Activated CD8-positive, alpha-beta T cell treated with anti-CD3 and anti-CD28 coated beads, Interleukin-2, amount 10 ng/mL, durations not matched to agents 7 days and 5 days (primary cell): ENCODE data around the gene TOX2. TPM values are rescaled to one million over a fixed set of nuclear protein-coding genes. Genes with fewer than 3 reads are reported as not detected.
A peak's percentile ranks its signal among the peaks of the same experiment; 100 is the strongest.

Source experiments
- ATAC-seq: fragments of 150-1000 bp; cut with Tn5 transposase; one replicate; pipeline ENCODE4 v1.10.0; 2021; ENCODE audit warnings: moderate library complexity
- CTCF ChIA-PET: fragments of 350-600 bp; sonication (Branson Sonifier 250); formaldehyde crosslinking; loops from one replicate; lab custom pipeline; 2021; ENCODE audit warnings: antibody characterized with exemption; lab: Charles Lee
- POLR2A ChIA-PET: fragments of 350-600 bp; sonication (Branson Sonifier 250); formaldehyde crosslinking; loops from one replicate; lab custom pipeline; 2021; ENCODE audit warnings: antibody characterized with exemption; lab: Charles Lee
- DNase-seq: peaks from one replicate; pipeline ENCODE4 v3.0.0-alpha.2; 2020
- H3K27ac Mint-ChIP-seq: one replicate; pipeline ENCODE4 v1.8.0; 2021; ENCODE audit warnings: mild to moderate bottlenecking, mixed read lengths
- H3K27me3 Mint-ChIP-seq: one replicate; pipeline ENCODE4 v1.8.0; 2021; ENCODE audit warnings: low read depth, mixed read lengths
- H3K36me3 Mint-ChIP-seq: one replicate; pipeline ENCODE4 v1.8.0; 2021; ENCODE audit warnings: low read depth, mixed read lengths
- H3K4me1 Mint-ChIP-seq: one replicate; pipeline ENCODE4 v1.8.0; 2021; ENCODE audit warnings: low read depth, mixed read lengths
- H3K4me3 Mint-ChIP-seq: one replicate; pipeline ENCODE4 v1.8.0; 2021; ENCODE audit warnings: mild to moderate bottlenecking, mixed read lengths
- H3K9me3 Mint-ChIP-seq: one replicate; pipeline ENCODE4 v1.8.0; 2022; ENCODE audit warnings: mixed read lengths; ENCODE audit not compliant: insufficient read depth
- total RNA-seq, 2 experiments: library from RNA; stranded (reverse); gene quantifications; one replicate each; pipeline ENCODE4 v1.2.3, GENCODE V29; 2021

TOX2 gene
- total RNA-seq, 2 experiments from 2014 or later: 0.31 to 0.61 TPM

DNA sequence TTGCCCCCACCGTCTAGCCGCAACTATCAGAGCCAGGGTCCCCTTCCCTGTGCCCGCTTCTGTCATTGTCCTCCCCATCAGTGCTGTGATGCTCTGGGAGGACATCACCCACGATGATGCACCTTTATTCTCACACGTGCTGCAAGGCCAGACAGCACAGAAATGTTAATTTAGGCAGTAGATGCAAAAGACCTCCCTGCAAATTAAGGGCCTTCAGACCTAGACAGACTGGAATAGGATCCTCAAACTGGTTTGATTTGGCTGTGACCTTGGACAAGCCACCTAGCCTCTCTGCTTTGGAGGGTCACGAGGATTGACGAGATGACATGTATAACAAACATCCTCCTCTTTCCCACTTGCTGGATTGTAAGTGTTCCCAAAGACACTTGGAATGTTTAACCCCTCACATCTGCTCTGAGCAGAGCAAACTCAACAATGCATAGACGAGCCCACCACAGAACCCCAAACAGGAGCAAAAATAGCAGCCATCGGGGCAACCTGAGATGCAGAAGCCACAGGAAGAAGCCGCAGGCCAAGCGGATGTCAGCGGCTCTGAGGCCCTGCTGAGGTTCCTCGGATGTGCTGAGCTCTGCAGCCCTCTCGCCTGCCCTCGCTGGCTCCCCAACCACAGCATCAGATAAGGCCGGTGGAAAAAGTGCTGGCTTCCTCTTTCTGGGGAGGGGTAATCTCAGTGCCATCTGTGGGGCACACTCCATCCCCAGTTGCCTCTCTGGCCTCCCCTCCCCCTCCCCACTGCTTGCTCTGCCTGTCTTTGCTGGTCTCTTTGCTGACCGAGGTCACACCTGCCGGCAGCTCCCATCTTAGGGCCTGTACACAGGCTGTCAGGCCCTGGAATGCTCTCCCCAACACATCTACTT, 35.3 kb downstream of the TOX2 start:
- POLR2A ChIA-PET: no interaction called here
- Mint-ChIP-seq H3K9me3 (no peaks in the 10 kb centered on the region), H3K4me1 (peaks cover 77% of the 10 kb centered on the region), H3K27me3 (peaks cover 58% of the 10 kb centered on the region), H3K36me3 (no peaks in the 10 kb centered on the region), H3K4me3 (peak overlapping the region; percentile 36), H3K27ac (peak overlapping the region; percentile 21)
- CTCF ChIA-PET: interaction anchor here (1.0 to 1.7 kb wide), 2 partner anchors 200 to 501 kb away, joined by 3 read pairs; no protein-coding TSS in a partner anchor
- DNase-seq (peak; percentile 93), ATAC-seq (peak; percentile 89)

DNA sequence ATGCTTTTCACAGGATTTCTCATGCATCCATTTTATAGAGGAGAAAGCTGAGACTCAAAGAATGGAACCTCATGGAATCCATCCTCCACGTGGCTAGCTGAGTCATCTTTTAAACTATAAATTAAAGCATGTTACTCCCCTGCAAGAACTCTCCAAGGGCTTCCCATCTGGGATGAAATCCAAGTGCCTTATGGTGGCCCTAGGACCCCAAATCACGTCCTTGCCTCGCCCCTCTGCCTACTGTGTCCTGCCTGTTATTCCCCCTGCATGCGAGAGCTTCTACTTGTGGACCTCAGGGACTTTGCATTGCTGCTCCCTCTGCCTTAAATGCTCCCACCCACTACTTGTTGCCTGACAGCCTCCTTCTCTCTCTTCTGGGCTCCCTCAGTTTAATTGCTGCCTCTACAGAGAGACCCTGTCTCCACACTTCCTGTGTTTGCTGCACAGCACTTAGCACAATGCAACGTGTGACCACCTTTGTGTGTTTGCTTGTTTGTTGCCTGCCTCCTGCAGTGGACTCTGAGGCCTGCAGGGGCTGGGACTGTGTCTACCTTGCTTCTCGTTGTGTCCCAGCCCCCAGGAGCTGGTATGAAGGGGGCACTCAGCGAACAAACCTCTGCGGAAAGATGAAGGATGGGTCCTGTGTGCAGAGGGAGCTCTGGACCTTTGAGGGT, 39.4 kb downstream of the TOX2 start:
- ChIA-PET POLR2A (no interaction called here), CTCF (interaction anchor here (0.8 to 2.1 kb wide), 3 partner anchors 12 to 203 kb away, joined by 3 to 8 read pairs (median 6); no protein-coding TSS in a partner anchor)
- Mint-ChIP-seq H3K27me3 (peaks cover 45% of the 10 kb centered on the region), H3K36me3 (peaks cover 16% of the 10 kb centered on the region), H3K27ac (no peak overlapping the region), H3K4me1 (peaks cover 73% of the 10 kb centered on the region), H3K9me3 (peaks cover 17% of the 10 kb centered on the region), H3K4me3 (no peak overlapping the region)
- no peak for ATAC-seq
- DNase-seq: no peak

DNA sequence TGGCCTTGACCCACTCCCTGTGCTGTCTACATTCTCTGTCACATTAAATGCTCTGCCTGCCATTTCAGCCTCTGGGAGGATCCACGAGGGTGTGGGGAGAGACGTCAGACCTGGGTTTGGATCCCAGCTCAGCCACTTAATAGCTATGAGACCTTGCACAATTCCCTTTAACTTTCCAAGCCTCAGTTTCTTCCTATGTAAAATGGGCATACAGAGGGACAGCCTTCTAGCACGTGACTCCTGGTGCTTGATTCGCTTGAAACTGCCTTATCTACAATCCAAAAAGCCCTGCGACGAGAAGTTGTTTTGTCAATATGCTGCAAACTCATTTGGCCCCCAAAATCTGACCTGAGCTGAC, 40.0 kb downstream of the TOX2 start:
- Mint-ChIP-seq H3K4me1 (peaks cover 73% of the 10 kb centered on the region), H3K27me3 (peaks cover 44% of the 10 kb centered on the region), H3K4me3 (no peak overlapping the region), H3K36me3 (peaks cover 16% of the 10 kb centered on the region), H3K27ac (no peak overlapping the region), H3K9me3 (peaks cover 17% of the 10 kb centered on the region)
- ChIA-PET CTCF (interaction anchor here (0.6 to 2.1 kb wide), 4 partner anchors 11 to 498 kb away, joined by 3 to 8 read pairs (median 4); no protein-coding TSS in a partner anchor), POLR2A (no interaction called here)
- no peak for DNase-seq
- ATAC-seq: no peak

DNA sequence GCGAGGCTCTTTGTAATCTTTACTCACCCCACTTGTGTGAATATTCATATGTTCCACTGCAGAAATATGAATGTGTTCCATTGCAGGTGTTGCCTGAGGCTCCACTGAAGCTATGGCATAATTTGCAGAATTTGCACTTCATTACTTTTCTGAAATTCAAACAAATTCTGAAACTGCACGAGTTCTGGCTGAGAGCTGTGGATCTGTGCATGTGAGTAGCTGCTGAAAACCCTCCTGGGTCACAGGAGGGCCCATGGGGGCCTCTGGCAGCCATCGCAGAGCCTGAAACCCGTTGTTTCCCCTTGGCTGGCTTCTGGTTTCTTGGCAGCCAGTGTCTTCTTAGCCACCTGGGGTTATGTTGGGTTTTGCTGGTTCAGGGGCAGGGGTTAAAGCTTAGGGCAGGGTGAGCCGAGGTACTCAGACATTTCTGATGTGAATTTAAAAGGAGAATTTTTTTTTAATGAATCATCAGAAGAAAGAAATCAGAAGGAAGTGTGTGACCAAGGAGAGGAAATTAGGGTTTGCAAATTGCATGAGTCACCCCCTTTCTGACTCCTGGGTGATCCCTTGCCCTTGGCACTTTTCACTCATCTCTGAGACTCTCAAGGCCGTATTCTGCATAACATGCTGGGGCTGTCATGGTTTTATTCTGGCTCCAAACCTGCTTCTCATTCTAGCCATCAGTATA, 40.6 kb downstream of the TOX2 start:
- DNase-seq: peak; percentile 61
- ATAC-seq: peak; percentile 82
- H3K27ac Mint-ChIP-seq: peak overlapping the region; percentile 0
- CTCF ChIA-PET: interaction anchor here (0.6 to 2.1 kb wide), 4 partner anchors 11 to 499 kb away, joined by 3 to 8 read pairs (median 4); no protein-coding TSS in a partner anchor
- peak overlapping the region; percentile 9 for H3K4me3 Mint-ChIP-seq
- POLR2A ChIA-PET: no interaction called here
- peaks cover 17% of the 10 kb centered on the region for H3K9me3 Mint-ChIP-seq
- H3K4me1 Mint-ChIP-seq: peaks cover 72% of the 10 kb centered on the region
- H3K36me3 Mint-ChIP-seq: peaks cover 16% of the 10 kb centered on the region
- H3K27me3 Mint-ChIP-seq: peaks cover 45% of the 10 kb centered on the region

DNA sequence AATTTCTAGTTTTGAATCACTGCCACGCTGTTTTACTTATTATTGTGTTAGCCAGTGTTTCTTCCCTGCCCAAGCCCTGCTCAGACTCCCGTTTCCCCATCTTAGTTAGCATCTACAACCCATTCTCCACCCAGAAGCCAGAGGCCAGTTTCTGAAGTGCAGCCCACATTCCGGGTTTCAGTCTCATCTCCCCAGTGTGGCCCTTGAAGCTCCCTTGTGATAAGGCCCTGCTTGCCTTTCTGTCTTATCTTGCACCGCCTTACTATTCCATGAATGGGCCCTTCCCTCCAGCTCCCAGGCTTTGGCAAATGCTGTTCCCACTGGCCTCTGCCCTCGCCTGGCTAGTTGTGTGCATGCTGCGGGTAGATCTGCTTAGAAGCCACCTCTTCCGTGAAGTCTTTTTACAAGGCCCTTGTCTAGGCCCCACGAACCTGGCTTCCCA, 41.1 kb downstream of the TOX2 start:
- no peak overlapping the region for H3K4me3 Mint-ChIP-seq
- peak; percentile 16 for ATAC-seq

DNA sequence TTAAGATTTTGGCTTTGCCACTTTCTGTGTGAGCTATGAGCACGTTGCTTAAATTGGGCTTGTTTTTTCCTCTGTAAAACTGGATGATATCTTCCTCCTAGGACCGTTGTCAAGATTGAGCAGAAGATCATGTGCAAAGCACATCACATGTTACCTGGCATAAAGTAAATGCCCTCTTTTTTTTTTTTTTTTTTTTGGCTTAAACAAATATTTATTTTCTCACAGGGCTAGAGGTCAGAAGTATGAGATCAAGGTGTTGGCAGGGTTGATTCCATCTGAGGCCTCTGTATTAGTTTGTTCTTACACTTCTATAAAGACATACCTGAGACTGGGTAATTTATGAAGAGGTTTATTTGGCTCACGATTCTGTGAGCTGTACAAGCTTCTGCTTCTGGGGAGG, 42.7 kb downstream of the TOX2 start:
- ATAC-seq: no peak
- ChIA-PET POLR2A (no interaction called here), CTCF (no interaction called here)
- H3K27ac Mint-ChIP-seq: no peak overlapping the region
- peaks cover 17% of the 10 kb centered on the region for H3K9me3 Mint-ChIP-seq
- no peak overlapping the region for H3K4me3 Mint-ChIP-seq
- H3K4me1 Mint-ChIP-seq: peaks cover 56% of the 10 kb centered on the region
- peaks cover 16% of the 10 kb centered on the region for H3K36me3 Mint-ChIP-seq
- no peak for DNase-seq
- H3K27me3 Mint-ChIP-seq: peaks cover 57% of the 10 kb centered on the region

More for the DNA sequence above, 41.1 kb downstream of the TOX2 start:
- peak overlapping the region; percentile 0 for H3K27ac Mint-ChIP-seq
- peaks cover 17% of the 10 kb centered on the region for H3K9me3 Mint-ChIP-seq
- no peak for DNase-seq
- peaks cover 16% of the 10 kb centered on the region for H3K36me3 Mint-ChIP-seq
- H3K27me3 Mint-ChIP-seq: peaks cover 48% of the 10 kb centered on the region
- ChIA-PET CTCF (interaction anchor here (1.1 to 2.1 kb wide), 3 partner anchors 14 to 205 kb away, joined by 5 to 8 read pairs (median 6); no protein-coding TSS in a partner anchor), POLR2A (no interaction called here)
- peaks cover 66% of the 10 kb centered on the region for H3K4me1 Mint-ChIP-seq

DNA sequence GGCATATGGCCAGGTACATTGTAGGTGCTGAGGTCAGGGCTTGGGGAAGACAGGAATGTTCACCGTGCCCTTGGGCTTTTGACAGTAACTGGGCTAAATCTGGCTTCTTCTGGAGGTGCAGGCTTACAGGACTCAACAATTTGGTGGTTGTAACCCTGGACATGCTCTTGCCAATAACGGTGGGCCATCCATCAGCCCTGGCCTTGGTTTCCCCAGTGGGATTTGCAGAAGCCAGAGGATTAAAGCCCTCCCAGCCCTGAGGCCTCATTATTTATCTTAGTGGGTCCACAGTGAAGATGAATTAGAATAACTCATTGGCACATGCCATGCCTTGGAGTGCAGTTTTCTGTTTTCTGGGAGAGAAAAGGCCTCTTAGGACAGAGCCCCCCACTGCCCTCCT, 44.0 kb downstream of the TOX2 start:
- peaks cover 50% of the 10 kb centered on the region for H3K27me3 Mint-ChIP-seq
- peaks cover 48% of the 10 kb centered on the region for H3K4me1 Mint-ChIP-seq
- DNase-seq: no peak
- CTCF ChIA-PET: interaction anchor here (0.9 kb wide), 1 partner anchor 128 kb away, joined by 3 read pairs; no protein-coding TSS in a partner anchor
- no peak overlapping the region for H3K27ac Mint-ChIP-seq
- POLR2A ChIA-PET: no interaction called here
- H3K9me3 Mint-ChIP-seq: peaks cover 17% of the 10 kb centered on the region
- H3K4me3 Mint-ChIP-seq: no peak overlapping the region
- ATAC-seq: no peak
- H3K36me3 Mint-ChIP-seq: peaks cover 16% of the 10 kb centered on the region

DNA sequence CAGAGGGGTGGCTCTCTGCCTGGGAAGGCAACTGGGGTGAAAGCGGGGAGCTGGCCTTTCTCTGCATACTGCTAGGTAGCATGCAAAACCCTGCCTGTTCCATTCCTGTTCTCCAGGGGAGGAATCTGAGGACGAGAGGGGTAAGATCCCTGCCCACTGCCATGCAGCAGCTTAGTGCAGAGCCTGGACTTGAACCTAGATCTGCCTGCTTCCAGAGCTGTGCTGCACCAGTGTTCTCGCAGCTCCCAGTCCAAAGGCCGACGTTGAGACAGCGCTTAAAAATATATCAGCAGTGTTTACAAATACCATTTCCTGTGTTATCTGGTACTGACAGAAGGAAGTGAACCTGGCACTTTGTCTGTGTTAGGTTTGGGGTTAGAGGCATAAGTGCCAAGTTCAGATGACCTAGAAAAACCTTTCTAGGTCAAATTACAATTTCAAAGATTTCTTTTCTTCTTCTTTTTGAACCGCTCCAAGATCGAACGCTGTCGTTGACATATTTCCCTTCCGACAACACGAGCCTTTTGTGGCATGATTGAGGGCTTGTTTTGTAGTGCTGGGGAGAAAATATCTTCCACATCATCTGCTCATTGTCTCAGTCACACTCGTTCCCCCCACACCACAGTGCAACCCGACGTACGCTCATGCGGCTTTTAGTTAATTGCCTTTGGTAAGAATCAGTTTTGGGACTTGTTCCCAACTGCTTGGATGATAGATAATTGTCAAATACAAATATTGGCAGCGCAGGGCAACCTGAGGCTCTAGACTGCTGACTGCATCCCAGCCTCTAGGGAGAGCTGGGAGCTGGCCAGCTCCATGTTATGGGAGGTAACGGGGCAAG, 44.6 kb downstream of the TOX2 start:
- ChIA-PET POLR2A (interaction anchor here (1.0 kb wide), 1 partner anchor 208 kb away, joined by 3 read pairs; no protein-coding TSS in a partner anchor), CTCF (interaction anchor here (0.9 kb wide), 1 partner anchor 128 kb away, joined by 3 read pairs; no protein-coding TSS in a partner anchor)
- ATAC-seq (peak; percentile 13), DNase-seq (no peak)
- H3K36me3 Mint-ChIP-seq: peaks cover 16% of the 10 kb centered on the region
- H3K4me1 Mint-ChIP-seq: peaks cover 47% of the 10 kb centered on the region
- peaks cover 47% of the 10 kb centered on the region for H3K27me3 Mint-ChIP-seq
- peaks cover 17% of the 10 kb centered on the region for H3K9me3 Mint-ChIP-seq
- peak overlapping the region; percentile 5 for H3K27ac Mint-ChIP-seq
- H3K4me3 Mint-ChIP-seq: peak overlapping the region; percentile 6

DNA sequence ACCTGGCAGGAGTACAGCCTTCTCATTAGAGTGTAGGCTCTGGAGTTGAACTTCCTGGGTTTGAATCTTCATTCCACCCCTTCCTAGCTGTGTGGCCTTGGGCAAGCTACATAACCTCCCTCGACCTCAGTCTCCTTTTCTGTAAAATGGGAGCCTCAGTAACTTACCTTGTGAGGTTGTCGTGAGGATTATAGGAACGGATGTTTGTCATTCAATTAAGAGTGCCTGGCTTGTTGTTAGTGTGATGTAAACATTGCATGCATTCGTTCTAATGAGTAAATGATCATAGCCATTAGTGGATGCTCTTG, 45.2 kb downstream of the TOX2 start:
- H3K27ac Mint-ChIP-seq: peak overlapping the region; percentile 5
- no peak overlapping the region for H3K4me3 Mint-ChIP-seq
- peaks cover 46% of the 10 kb centered on the region for H3K4me1 Mint-ChIP-seq
- DNase-seq (no peak), ATAC-seq (no peak)
- ChIA-PET CTCF (no interaction called here), POLR2A (interaction anchor here (1.0 kb wide), 1 partner anchor 209 kb away, joined by 3 read pairs; no protein-coding TSS in a partner anchor)
- H3K9me3 Mint-ChIP-seq: peaks cover 17% of the 10 kb centered on the region
- H3K27me3 Mint-ChIP-seq: peaks cover 49% of the 10 kb centered on the region
- H3K36me3 Mint-ChIP-seq: peaks cover 16% of the 10 kb centered on the region

DNA sequence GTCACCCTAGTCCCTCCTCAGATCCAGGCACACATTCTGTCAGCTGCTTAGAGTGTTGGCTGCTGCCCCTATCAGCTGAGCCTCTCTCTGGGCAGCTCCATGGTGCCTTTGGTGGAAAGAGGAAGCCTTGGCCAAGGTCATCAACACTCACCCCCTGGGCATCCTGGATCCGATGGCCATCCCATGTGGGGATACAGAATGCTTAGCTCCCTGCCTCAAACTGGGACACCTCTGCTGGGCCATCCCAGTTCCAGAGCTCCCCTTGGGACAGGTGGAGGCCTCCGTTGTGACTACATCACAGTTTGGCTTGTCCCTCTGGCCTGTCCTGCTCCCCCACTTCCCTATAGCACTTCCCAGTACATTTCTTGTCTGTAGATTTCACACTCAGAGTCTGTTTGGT, 45.6 kb downstream of the TOX2 start:
- POLR2A ChIA-PET: interaction anchor here (1.0 kb wide), 1 partner anchor 209 kb away, joined by 3 read pairs; no protein-coding TSS in a partner anchor
- Mint-ChIP-seq H3K27me3 (peaks cover 49% of the 10 kb centered on the region), H3K9me3 (peaks cover 17% of the 10 kb centered on the region), H3K36me3 (peaks cover 16% of the 10 kb centered on the region), H3K4me3 (no peak overlapping the region), H3K4me1 (peaks cover 43% of the 10 kb centered on the region), H3K27ac (no peak overlapping the region)
- no peak for ATAC-seq
- CTCF ChIA-PET: no interaction called here
- no peak for DNase-seq
